ENCODE data around the gene FASTKD1. TPM values are rescaled to one million over a fixed set of nuclear protein-coding genes. Genes with fewer than 3 reads are reported as not detected.

The FASTKD1 gene
- polyA plus RNA-seq, 1 of the 3 experiments (the other 2 are of a cell fraction), result 8.7 TPM

GRCh38 chr2:169569948-169570347, 3.7 kb downstream of the FASTKD1 start:
- no peak overlapping the region for H3K27ac ChIP-seq (ENCODE audit: low read depth in 2 of 2, low read length in 1 of 2)
- H3K36me3 ChIP-seq (replicated peaks in 1 of 2; ENCODE audit: control insufficient read depth in 1 of 2, insufficient read depth in 2 of 2, low read length in 1 of 2), result peaks cover 6 to 13% of the 10 kb centered on the region in 2 experiments
- H4K20me1 ChIP-seq (ENCODE audit: insufficient read depth), result no peaks in the 10 kb centered on the region
- H3K9me2 ChIP-seq, result no peaks in the 10 kb centered on the region
- H2AFZ ChIP-seq (ENCODE audit: low read depth), result no peak overlapping the region
- DNase-seq, result no peak
- H3K9me3 ChIP-seq, result no peaks in the 10 kb centered on the region
- TF ChIP-seq, protein P1, sequence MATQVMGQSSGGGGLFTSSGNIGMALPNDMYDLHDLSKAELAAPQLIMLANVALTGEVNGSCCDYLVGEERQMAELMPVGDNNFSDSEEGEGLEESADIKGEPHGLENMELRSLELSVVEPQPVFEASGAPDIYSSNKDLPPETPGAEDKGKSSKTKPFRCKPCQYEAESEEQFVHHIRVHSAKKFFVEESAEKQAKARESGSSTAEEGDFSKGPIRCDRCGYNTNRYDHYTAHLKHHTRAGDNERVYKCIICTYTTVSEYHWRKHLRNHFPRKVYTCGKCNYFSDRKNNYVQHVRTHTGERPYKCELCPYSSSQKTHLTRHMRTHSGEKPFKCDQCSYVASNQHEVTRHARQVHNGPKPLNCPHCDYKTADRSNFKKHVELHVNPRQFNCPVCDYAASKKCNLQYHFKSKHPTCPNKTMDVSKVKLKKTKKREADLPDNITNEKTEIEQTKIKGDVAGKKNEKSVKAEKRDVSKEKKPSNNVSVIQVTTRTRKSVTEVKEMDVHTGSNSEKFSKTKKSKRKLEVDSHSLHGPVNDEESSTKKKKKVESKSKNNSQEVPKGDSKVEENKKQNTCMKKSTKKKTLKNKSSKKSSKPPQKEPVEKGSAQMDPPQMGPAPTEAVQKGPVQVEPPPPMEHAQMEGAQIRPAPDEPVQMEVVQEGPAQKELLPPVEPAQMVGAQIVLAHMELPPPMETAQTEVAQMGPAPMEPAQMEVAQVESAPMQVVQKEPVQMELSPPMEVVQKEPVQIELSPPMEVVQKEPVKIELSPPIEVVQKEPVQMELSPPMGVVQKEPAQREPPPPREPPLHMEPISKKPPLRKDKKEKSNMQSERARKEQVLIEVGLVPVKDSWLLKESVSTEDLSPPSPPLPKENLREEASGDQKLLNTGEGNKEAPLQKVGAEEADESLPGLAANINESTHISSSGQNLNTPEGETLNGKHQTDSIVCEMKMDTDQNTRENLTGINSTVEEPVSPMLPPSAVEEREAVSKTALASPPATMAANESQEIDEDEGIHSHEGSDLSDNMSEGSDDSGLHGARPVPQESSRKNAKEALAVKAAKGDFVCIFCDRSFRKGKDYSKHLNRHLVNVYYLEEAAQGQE (IDR thresholded peaks at IDR 0.05; ENCODE audit: low read depth, low read length), result no peak
- CTCF ChIA-PET, result no interaction called here
- H3F3A ChIP-seq (replicated peaks; ENCODE audit: insufficient read depth), result peaks cover 9% of the 10 kb centered on the region
- H3K4me3 ChIP-seq (ENCODE audit: low read depth in 2 of 2, low read length in 1 of 2), result no peak overlapping the region
- peaks cover 51% of the 10 kb centered on the region for H3K79me2 ChIP-seq (ENCODE audit: insufficient read depth)
- no peaks in the 10 kb centered on the region for H3K27me3 ChIP-seq (ENCODE audit: insufficient read depth)
- no peak overlapping the region for H3K9ac ChIP-seq
- peaks cover 0 to 2% of the 10 kb centered on the region in 2 experiments; a peak in 1 of 4 replicates for H3K4me1 ChIP-seq (ENCODE audit: control insufficient read depth in 1 of 2, insufficient read depth in 2 of 2, low read depth in 1 of 2, low read length in 1 of 2)
- WGBS (ENCODE audit: low lambda C conversion rate), result 91% methylated on average over 2 of the region's 2 CpGs
- no peak overlapping the region for H3K4me2 ChIP-seq
- POLR2A ChIA-PET, result no interaction called here

DNA sequence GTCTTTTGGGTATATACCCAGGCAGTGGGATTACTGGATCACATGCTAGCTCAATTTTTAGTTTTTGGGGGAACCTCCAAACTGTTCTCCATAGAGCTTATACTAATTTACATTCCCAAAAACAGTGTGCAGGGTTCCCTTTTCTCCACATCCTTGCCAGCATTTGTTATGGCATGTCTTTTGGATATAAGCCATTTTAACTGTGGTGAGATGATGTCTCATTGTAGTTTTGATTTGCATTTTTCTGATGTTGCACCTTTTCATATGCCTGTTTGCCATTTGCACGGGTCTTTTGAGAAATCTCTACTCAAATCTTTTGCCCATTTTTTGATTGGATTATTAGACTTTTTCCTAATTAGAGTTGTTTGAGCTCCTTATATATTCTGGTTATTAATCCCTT, 8.0 kb downstream of the FASTKD1 start:
- Histone ChIP-seq H3K4me3 (ENCODE audit: low read depth in 2 of 2, low read length in 1 of 2) (no peak overlapping the region), H3K9ac (no peak overlapping the region), H3K36me3 (replicated peaks in 1 of 2; ENCODE audit: control insufficient read depth in 1 of 2, insufficient read depth in 2 of 2, low read length in 1 of 2) (peaks cover 12 to 26% of the 10 kb centered on the region in 2 experiments), H3K79me2 (ENCODE audit: insufficient read depth) (peaks cover 24% of the 10 kb centered on the region), H3K4me1 (ENCODE audit: control insufficient read depth in 1 of 2, insufficient read depth in 2 of 2, low read depth in 1 of 2, low read length in 1 of 2) (no peaks in the 10 kb centered on the region), H3K27me3 (ENCODE audit: insufficient read depth) (no peaks in the 10 kb centered on the region), H3K27ac (ENCODE audit: low read depth in 2 of 2, low read length in 1 of 2) (no peak overlapping the region), H3K9me2 (no peaks in the 10 kb centered on the region), H3F3A (replicated peaks; ENCODE audit: insufficient read depth) (peaks cover 13% of the 10 kb centered on the region), H2AFZ (ENCODE audit: low read depth) (no peak overlapping the region), H3K9me3 (peaks cover 6% of the 10 kb centered on the region; the same call in 1 of the 2 replicates), H3K4me2 (no peak overlapping the region), H4K20me1 (ENCODE audit: insufficient read depth) (no peaks in the 10 kb centered on the region)
- DNase-seq, result no peak
- POLR2A ChIA-PET, result no interaction called here
- CTCF ChIA-PET, result interaction anchor here (1.9 kb wide), 1 partner anchor 38 kb away, joined by 4 read pairs; no protein-coding TSS in a partner anchor
- TF ChIP-seq SMC3 (IDR thresholded peaks at IDR 0.05; ENCODE audit: low read depth, low read length), result no peak
- no peak for TF ChIP-seq EZH2phosphoT487 (IDR thresholded peaks at IDR 0.05; ENCODE audit: borderline replicate concordance, low read depth)
- no peak for TF ChIP-seq NRF1 (IDR thresholded peaks at IDR 0.05; ENCODE audit: low read depth, low read length)
- TF ChIP-seq GABPA (IDR thresholded peaks at IDR 0.05; ENCODE audit: low read depth), result no peak
- TF ChIP-seq EP300 (IDR thresholded peaks at IDR 0.05; ENCODE audit: borderline replicate concordance in 1 of 2, low read depth in 1 of 2, low read length in 1 of 2), result no peak
- TF ChIP-seq RAD21 (IDR thresholded peaks at IDR 0.05; ENCODE audit: low read length), result no peak
- no peak for TF ChIP-seq GATA2 (CRISPR knock-in tag; IDR thresholded peaks at IDR 0.05)
- TF ChIP-seq, protein P2, sequence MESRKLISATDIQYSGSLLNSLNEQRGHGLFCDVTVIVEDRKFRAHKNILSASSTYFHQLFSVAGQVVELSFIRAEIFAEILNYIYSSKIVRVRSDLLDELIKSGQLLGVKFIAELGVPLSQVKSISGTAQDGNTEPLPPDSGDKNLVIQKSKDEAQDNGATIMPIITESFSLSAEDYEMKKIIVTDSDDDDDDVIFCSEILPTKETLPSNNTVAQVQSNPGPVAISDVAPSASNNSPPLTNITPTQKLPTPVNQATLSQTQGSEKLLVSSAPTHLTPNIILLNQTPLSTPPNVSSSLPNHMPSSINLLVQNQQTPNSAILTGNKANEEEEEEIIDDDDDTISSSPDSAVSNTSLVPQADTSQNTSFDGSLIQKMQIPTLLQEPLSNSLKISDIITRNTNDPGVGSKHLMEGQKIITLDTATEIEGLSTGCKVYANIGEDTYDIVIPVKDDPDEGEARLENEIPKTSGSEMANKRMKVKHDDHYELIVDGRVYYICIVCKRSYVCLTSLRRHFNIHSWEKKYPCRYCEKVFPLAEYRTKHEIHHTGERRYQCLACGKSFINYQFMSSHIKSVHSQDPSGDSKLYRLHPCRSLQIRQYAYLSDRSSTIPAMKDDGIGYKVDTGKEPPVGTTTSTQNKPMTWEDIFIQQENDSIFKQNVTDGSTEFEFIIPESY (IDR thresholded peaks at IDR 0.05; ENCODE audit: borderline replicate concordance, low read depth), result no peak
- no peak for TF ChIP-seq ELF1 (IDR thresholded peaks at IDR 0.05)
- TF ChIP-seq RFX5 (IDR thresholded peaks at IDR 0.05; ENCODE audit: low read length), result no peak
- TF ChIP-seq SIN3A (IDR thresholded peaks at IDR 0.05; ENCODE audit: borderline replicate concordance, low read depth, low read length), result no peak
- TF ChIP-seq CHD2 (IDR thresholded peaks at IDR 0.05; ENCODE audit: low read length, partially characterized antibody), result no peak
- no peak for TF ChIP-seq TCF12 (IDR thresholded peaks at IDR 0.05)
- no peak for TF ChIP-seq CTCF (IDR thresholded peaks at IDR 0.05)
- 41% methylated on average over 1 of the region's 1 CpG for WGBS (ENCODE audit: low lambda C conversion rate)

Data from SK-N-SH (cell line).